ENCODE measurements around the gene GXYLT1. TPM values are rescaled to one million over a fixed set of nuclear protein-coding genes. Genes with fewer than 3 reads are reported as not detected.

GXYLT1 gene
- total RNA-seq, 6 experiments from 2014 or later = 11.2 to 14.1 (median 13.2) TPM

DNA sequence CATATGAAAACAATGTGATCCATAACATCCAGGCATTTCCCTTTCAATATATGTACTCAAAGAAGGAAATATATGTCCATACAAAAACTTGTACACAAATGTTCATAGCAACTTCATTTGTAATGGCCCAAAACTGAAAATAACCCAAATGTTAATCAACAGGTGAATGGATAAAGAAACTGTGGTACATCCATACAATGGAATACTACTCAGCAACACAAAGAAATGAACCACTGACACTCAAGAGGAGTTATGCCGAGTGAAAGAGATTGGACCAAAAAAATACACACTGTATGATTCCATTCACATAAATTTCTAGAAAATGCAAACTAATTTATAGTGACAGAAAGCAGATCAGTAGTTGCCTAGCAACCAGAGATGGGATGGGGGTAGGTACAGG lies 30.3 kb upstream of the GXYLT1 start:
- no peak for DNase-seq
- H3K36me3 Mint-ChIP-seq (ENCODE audit: low read depth) = peaks cover 33% of the 10 kb centered on the region
- H3K4me3 Mint-ChIP-seq = no peak overlapping the region
- H3K27me3 Mint-ChIP-seq (ENCODE audit: insufficient read depth) = no peaks in the 10 kb centered on the region; the same call in 1 of the 2 replicates
- H3K27ac Mint-ChIP-seq = no peak overlapping the region
- H3K9me3 Mint-ChIP-seq = no peaks in the 10 kb centered on the region; the same call in 1 of the 2 replicates
- TF ChIP-seq, protein P1, sequence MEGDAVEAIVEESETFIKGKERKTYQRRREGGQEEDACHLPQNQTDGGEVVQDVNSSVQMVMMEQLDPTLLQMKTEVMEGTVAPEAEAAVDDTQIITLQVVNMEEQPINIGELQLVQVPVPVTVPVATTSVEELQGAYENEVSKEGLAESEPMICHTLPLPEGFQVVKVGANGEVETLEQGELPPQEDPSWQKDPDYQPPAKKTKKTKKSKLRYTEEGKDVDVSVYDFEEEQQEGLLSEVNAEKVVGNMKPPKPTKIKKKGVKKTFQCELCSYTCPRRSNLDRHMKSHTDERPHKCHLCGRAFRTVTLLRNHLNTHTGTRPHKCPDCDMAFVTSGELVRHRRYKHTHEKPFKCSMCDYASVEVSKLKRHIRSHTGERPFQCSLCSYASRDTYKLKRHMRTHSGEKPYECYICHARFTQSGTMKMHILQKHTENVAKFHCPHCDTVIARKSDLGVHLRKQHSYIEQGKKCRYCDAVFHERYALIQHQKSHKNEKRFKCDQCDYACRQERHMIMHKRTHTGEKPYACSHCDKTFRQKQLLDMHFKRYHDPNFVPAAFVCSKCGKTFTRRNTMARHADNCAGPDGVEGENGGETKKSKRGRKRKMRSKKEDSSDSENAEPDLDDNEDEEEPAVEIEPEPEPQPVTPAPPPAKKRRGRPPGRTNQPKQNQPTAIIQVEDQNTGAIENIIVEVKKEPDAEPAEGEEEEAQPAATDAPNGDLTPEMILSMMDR (IDR thresholded peaks at IDR 0.05) = no peak
- peaks cover 24% of the 10 kb centered on the region for H3K4me1 Mint-ChIP-seq (ENCODE audit: low read depth)

DNA sequence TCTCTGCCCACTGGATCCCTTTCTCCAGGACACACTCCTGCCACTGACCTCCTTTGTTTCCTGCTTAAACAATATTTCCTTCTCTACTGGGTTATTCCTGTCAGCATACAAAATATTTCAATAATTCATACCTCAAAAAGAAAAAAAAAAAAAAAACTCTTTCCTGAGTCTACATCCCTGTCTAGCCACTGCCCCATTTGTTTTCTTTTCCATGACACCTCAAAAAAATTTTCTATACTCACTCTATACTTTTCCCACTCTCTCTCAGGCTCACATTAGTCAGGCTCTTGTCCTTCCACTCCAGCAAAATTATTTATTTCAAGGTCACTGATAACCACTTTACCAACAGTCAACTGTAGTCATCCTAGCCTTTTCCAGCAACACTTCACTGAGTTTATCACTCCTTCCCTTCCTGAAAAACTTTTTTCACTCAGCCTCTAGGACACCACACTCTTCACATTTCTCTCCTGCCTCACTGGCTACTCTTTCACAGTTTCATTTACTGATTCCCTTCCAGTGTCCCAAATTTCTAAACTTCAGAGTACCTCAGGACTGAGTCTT lies 29.4 kb upstream of the GXYLT1 start:
- TF ChIP-seq, protein P1 (IDR thresholded peaks at IDR 0.05) = no peak
- peaks cover 33% of the 10 kb centered on the region for H3K36me3 Mint-ChIP-seq (ENCODE audit: low read depth)
- H3K27me3 Mint-ChIP-seq (ENCODE audit: insufficient read depth) = no peaks in the 10 kb centered on the region; the same call in 1 of the 2 replicates
- peaks cover 24% of the 10 kb centered on the region for H3K4me1 Mint-ChIP-seq (ENCODE audit: low read depth)
- no peak overlapping the region for H3K4me3 Mint-ChIP-seq
- no peak overlapping the region for H3K27ac Mint-ChIP-seq
- no peaks in the 10 kb centered on the region; the same call in 1 of the 2 replicates for H3K9me3 Mint-ChIP-seq
- DNase-seq = no peak

DNA sequence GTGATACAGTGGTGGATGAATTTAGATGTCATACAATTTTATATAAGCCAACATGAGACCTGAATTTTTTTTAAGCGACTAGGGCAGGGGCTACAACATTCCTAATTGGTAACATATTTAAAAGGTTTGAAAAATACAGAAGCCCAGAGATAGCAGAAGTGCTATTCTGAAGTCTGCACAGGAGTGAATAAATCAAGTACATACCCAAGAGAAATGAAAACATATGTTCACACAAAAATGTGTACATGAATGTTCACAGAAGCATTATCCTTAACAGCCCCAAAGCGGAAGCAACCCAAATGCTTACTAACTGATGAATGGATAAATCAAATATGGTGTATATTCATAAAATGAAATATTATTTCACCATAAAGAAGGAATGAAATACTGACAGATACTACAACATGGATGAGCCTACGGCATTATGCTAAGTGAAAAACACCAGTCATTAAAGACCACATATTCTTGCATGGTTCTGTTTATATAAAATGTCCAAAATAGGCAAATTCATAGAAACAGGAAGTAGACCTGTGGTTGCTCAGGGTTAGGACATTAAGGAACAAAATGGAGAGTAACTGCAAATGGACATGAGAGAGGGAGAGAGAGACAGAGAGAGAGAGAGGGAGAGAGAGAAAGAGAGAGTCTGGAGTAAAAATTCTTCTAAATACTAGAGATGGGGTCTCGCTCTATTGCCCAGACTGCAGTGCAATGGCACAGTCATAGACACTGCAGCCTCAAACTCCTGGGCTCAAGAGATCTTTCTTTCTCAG lies 28.0 kb upstream of the GXYLT1 start:
- peak overlapping the region; percentile 8; the same call in 1 of the 2 replicates for H3K27ac Mint-ChIP-seq
- no peak overlapping the region for H3K4me3 Mint-ChIP-seq
- no peaks in the 10 kb centered on the region; the same call in 1 of the 2 replicates for H3K27me3 Mint-ChIP-seq (ENCODE audit: insufficient read depth)
- H3K36me3 Mint-ChIP-seq (ENCODE audit: low read depth) = peaks cover 30% of the 10 kb centered on the region
- H3K4me1 Mint-ChIP-seq (ENCODE audit: low read depth) = peaks cover 24% of the 10 kb centered on the region
- TF ChIP-seq, protein P1 (IDR thresholded peaks at IDR 0.05) = no peak
- DNase-seq = no peak
- no peaks in the 10 kb centered on the region; the same call in 1 of the 2 replicates for H3K9me3 Mint-ChIP-seq

DNA sequence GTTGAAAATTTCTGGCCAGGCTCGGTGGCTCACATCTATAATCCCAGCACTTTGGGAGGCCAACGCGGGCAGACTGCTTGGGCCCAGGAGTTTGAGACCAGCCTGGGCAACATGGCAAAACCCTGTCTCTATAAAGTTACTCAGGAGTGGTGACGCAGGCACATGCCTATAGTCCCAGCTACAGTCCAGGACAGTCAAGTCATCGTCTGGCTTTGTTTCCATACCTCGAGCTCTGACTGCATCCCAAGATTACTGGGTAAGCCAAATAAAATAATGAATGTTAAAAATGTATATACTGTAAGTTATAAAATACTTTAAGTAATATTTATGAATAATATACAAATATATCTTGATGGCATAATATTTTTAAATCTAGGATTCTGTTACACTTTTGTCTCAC lies 23.0 kb upstream of the GXYLT1 start:
- TF ChIP-seq, protein P1 (IDR thresholded peaks at IDR 0.05) = no peak
- peaks cover 21% of the 10 kb centered on the region for H3K4me1 Mint-ChIP-seq (ENCODE audit: low read depth)
- DNase-seq = no peak
- H3K9me3 Mint-ChIP-seq = no peaks in the 10 kb centered on the region
- peaks cover 4% of the 10 kb centered on the region; the same call in 1 of the 2 replicates for H3K36me3 Mint-ChIP-seq (ENCODE audit: low read depth)
- H3K27ac Mint-ChIP-seq = no peak overlapping the region
- H3K27me3 Mint-ChIP-seq (ENCODE audit: insufficient read depth) = no peaks in the 10 kb centered on the region; the same call in 1 of the 2 replicates
- no peak overlapping the region for H3K4me3 Mint-ChIP-seq

DNA sequence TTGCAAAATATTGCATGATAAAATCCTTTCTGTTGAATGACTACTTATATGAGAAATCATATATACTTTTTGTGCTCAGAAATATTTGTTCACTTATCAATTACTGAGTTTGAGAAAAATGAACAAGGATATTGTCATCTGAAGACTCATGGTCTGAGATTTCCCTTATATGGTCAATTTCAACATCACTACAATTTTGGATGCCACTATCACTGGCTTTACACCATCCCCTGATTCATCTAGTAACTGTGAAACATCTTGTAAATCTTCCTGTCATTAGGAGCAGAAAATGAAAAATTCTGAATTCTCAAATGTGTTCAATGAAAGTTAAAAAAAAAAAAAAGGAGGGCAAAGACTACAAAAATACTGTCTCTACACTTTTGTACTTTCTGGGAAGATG lies 21.8 kb upstream of the GXYLT1 start:
- no peaks in the 10 kb centered on the region for H3K27me3 Mint-ChIP-seq (ENCODE audit: insufficient read depth)
- peaks cover 28% of the 10 kb centered on the region for H3K4me1 Mint-ChIP-seq (ENCODE audit: low read depth)
- H3K36me3 Mint-ChIP-seq (ENCODE audit: low read depth) = no peaks in the 10 kb centered on the region
- H3K9me3 Mint-ChIP-seq = no peaks in the 10 kb centered on the region
- TF ChIP-seq, protein P1 (IDR thresholded peaks at IDR 0.05) = no peak
- no peak for DNase-seq
- H3K27ac Mint-ChIP-seq = peak overlapping the region; percentile 30; the same call in 1 of the 2 replicates
- H3K4me3 Mint-ChIP-seq = no peak overlapping the region
